HG03039 (cell line): ENCODE data around the gene SERPINA10.
"Not testable (repeated sequence)": the region's sequence is repeated elsewhere in the genome, so short reads cannot be mapped to it uniquely, and the experiment has no call there.

Source experiments
- ATAC-seq: cut with Tn5 transposase; IDR thresholded peaks from one replicate; pipeline ENCODE4 v1.9.1; 2021; ENCODE audit warnings: mild to moderate bottlenecking, moderate library complexity; ENCODE audit not compliant: unreplicated experiment

SERPINA10 gene

DNA sequence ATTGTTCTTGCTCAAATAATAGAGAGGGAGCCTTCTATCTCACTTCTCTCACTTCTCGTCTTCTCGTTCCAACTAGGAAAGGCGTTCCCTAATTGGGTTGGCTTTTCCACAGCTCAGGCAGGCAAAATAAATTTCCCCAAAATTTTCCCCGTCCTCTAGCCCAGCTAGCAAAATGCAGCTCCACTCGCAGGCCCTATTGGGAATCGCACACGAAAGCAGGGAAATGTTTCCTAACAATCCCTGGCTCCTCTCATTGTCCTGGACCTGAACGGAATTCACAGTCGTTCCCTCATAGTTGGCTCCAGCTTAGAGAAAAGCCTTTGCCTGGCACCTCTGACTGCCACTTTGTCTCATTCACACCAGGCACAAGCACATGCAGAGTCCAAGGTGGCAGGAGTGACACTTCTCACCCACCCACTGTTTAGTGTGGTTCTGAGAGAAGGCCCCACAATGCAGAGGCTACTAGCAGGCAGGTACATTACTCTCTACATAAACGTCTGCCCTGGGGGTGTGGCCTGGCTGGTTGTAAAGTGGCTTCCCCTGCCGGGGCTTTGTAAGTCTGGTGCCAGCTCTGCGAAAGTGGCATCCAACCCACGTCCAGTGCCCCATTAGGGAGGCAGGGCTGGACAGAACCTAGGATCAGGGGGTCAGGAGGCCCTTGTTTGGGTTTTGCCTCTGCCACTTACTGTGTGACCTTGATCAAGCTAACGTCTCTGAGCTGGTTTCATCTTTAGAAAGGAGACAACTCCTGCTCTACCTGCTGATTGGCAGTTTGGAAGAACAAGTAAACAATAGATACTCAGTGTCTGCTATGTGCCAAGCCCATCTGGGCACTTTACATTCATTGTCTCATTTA is 4.2 kb downstream of the SERPINA10 start:
- no peak for ATAC-seq

DNA sequence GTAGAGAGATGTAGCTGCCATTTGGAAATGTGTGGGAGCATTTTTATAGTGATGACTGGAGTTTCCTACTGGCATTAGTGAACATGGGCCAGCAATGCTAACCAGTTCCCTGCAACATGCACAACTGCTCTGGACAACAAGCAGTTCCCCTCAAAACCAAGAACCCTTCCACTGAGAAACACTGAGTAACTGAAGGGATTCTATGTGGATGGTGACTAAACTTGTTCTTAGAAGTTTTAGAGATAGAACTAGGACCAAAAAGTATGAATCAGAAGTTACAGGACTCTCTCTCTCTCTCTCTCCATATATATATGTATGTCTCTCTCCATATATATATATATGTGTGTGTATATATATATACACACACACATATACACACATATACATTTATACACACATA is 7.9 kb downstream of the SERPINA10 start:
- ATAC-seq: no peak

DNA sequence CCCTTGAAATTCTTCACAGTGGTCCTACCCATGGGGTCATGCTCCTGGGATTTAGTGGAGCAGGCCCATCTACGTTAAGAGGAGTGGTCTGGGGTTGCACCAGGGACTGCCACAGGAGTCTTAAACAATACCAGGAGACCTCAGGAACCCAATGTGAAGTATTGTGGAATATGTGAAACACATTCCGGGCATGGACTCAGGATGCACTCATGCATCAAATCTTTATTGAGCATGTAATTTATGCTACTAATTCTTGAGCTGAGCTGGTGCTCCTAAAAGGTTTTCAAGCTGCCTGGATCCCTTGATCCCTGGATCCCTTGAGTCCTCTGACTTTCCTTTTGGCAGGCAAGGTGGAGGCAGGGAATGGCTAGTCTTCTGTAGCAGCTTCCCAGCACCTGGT is 8.8 kb downstream of the SERPINA10 start:
- no peak for ATAC-seq

DNA sequence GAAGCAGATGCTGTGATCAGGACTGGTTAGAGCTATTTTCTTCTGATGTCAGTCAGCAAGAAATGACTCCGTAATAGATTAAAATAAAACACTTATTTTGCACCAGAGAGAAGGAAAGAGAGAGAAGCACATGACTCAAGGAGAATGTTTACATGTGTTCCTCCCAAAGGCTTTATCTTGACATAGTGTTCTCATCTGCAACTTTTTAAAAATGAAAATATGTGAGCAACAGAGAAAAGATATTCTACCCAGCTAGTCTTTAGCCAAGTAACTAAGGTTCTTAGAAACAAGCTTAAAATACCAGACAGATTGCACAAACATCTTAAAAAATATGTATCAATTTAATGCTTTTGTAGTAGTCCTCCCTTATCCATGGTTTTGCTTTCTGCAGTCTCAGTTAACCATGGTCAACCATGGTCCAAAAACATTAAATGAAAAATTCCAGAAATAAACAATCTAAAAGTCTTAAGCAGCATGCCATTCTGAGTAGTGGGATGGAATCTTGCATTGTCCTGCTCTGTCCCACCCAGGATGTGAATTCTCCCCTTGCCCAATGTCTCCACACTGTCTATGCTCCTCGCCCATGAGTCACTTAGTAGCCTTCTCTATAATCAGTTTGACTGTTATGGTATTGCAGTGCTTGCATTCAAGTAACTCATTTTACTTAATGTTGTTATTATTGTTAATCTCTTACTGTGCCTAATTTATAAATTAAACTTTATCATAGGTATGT is 9.9 kb downstream of the SERPINA10 start:
- no peak for ATAC-seq

DNA sequence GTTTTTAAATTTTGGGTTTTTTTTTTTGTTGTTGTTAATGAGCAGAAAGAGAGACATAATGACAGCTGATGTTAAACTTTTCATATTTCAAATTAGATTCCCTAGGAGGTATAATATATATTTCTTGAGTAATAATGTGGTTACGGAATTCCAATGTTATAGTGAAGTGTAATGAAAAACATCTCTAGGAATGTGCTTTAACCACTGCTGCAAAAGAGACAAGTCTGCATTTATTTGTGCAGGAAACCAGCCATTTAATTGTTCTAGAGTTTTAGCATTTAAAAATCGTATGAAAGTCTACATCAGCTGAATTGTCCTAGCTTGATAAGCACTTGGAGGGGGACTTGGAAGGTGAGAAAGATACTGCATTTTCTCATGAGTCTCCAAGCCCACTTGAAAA is 14.3 kb downstream of the SERPINA10 start:
- ATAC-seq: no peak

DNA sequence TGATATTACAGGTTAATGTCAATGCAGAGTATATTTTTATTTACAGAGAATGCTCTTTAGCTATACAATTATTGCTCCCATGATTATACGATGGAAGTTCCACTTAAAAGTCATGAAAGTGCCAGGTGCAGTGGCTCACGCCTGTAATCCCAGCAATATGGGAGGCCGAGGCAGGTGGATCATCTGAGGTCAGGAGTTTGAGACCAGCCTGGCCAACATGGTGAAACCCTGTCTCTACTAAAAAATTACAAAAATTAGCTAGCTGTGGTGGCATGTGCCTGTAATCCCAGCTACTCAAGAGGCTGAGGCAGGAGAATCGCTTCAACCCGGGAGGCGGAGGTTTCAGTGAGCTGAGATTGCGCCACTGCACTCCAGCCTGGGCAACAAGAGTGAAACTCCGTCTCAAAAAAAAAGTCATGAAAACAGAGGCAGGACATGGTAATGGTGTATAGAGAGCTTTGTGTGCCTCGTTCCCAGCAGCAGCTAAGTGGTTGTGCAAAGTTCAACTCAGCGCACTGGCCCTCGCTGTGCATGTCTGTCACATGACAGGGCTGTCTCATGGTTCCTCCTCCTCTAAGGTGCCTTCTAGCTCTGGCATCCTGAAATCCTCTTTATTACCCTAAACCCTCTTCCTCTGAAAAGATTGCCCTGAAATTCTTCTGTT is 16.0 kb downstream of the SERPINA10 start:
- ATAC-seq: not testable (repeated sequence)

DNA sequence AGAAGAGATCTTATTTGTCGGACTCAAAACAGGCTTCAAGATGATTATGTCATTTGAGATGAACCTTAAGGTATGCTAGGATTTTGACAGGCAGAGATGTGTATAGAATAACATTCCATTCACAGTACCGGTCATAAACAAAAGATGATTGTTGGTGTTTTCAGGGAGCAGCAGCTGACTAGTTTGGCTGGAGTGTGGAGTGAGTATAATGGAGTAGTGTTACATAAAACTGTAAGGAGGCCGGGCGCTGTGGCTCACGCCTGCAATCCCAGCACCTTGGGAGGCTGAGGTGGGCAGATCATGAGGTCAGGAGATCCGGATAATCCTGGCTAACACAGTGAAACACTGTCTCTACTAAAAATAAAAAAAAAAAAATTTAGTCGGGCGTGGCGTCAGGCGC is 23.9 kb downstream of the SERPINA10 start:
- ATAC-seq: no peak

DNA sequence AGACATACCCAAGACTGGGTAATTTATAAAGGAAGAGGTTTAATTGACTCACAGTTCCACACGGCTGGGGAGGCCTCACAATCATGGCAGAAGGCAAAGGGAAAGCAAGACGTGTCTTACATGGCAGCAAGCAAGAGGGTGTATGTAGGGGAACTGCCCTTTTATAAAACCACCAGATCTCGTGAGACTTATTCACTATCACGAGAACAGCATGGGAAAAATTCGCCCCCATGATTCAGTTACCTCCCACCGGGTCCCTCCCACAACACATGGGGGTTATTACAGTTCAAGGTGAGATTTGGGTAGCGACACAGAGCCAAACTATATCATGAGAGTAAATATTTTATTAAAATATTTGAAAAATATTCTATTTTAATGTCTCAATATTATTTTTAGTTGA is 24.5 kb downstream of the SERPINA10 start:
- not testable (repeated sequence) for ATAC-seq

DNA sequence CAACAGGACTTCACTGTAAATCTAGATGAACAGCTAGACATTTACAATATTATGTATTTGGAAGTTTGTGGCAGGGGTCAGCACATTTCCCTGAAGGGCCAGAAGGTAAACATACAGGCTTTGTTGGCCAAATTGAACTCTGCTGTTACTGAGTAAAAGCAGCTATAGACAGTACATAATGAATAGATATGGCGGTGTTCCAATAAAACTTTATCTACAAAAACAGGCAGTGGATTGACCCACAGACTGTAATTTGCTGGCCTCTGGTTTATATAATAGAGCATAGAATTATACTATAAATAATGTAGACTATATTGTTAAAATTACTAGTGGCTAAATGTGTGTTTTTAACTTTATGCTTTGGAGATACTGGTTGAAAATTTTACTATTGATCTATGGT is 25.7 kb downstream of the SERPINA10 start:
- no peak for ATAC-seq

DNA sequence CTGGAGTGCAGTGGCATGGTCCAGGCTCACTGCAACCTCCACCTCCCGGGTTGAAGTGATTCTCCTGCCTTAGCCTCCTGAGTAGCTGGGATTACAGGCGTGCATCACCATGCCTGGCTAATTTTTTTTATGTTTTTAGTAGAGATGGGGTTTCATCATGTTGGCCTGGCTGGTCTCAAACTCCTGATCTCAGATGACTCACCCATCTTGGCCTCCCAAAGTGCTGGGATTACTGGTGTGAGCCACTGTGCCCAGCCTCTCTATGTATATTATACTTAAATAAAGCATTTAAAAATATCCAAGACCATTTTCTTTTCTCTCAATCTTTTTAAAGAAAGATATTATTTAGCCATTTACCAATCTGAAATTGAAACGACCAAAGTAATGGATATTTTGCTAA is 28.9 kb downstream of the SERPINA10 start:
- not testable (repeated sequence) for ATAC-seq

DNA sequence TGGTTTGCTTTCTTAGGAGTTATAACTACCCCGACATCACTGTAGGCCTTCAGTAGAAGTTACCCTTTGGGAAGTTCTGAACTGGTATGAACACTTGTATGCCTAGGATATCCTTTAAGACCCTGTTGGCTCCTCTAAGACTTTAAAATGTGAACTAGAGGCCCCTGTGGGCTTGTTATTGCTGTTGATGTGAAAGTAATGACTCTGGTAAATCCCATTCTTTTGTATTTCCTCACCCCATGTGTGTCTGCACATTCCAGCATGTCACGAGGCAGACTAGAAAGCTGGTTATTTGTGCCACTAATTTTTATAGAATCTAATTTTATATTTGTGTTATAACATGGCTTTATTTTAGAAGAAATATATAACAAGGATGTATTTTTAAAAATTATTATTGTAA is 48.9 kb downstream of the SERPINA10 start:
- ATAC-seq: no peak

DNA sequence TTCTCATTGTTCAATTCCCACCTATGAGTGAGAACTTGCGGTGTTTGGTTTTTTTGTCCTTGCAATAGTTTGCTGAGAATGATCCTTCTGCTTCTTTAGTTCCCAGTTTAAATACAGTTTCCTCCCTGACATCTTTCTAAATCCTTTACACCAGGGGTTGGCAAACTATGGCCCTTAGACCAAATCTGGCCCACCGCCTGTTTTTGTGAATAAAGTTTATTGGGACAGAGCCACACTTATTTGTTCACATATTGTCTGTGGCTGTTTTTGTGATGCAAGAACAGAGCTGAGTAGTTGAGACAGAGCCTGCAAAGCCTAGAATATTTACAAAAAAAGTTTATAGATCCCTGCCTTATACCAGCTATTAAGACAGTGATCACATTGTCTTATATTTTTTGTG is 53.7 kb downstream of the SERPINA10 start:
- ATAC-seq: no peak

DNA sequence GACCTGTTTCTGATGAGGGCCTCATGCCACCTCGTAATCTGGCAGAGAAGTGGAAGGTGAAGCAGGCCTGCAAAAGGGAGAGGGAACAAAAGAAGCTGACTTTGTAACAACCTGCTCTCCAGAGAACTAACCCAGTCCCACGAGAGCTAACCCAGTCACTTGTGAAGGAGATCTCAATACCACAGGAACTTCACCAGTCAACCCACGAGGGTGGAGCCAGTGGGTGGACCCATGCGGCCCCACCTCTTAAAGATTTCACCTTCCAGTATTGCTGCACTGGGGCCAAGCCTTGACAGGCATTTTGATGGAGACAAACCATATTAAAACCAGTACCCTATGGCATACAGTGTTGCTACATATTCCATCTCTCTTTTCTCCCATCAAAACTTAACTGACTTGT is 55.1 kb downstream of the SERPINA10 start:
- no peak for ATAC-seq

DNA sequence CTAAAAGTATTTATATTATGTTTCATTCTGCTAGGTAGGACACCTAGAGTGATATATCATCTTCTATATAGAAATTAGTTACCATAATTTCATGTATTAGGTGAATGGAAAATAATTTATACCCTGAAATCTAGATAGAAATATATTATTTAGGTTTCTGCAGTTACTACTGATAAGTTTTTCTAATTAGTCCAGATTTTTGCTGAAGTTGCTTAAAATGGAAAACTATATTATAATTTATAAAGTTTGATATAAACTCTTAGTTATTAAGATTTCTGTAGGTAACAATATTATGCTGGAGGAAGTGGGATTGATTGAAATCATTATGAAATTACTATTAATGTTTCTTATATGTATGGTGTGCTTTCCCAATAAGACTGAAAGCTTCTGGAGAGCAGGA is 56.0 kb downstream of the SERPINA10 start:
- no peak for ATAC-seq
